IMR-90 (cell line): Measurements from ENCODE around the gene MGAT4A. TPM values are rescaled to one million over a fixed set of nuclear protein-coding genes. Genes with fewer than 3 reads are reported as not detected.
A peak's percentile ranks its signal among the peaks of the same experiment; 100 is the strongest.

Experiments used
- ATAC-seq: fragments of 200-7000 bp; cut with Tn5 transposase; 2 replicates; pipeline ENCODE4 v1.9.1; 2020; ENCODE audit warnings: low read depth, mild to moderate bottlenecking, moderate library complexity
- BruUV-seq: library from RNA; stranded (reverse); fragments of 400-500 nt; replicated peaks from 2 replicates; lab custom pipeline; 2021; lab: Mats Ljungman, UMichigan
- CTCF ChIA-PET: fragments of 300-600 bp; formaldehyde crosslinking; extraction: SDS; loops from one replicate; lab custom pipeline; 2021; ENCODE audit warnings: antibody characterized with exemption; lab: Yijun Ruan, JAX
- POLR2A ChIA-PET: fragments of 300-600 bp; sonication (Branson Sonifier 250); formaldehyde crosslinking; loops from one replicate; lab custom pipeline; 2022; ENCODE audit warnings: antibody characterized with exemption; ENCODE audit not compliant: unreplicated experiment; lab: Charles Lee
- DNase-seq: peaks from one replicate; pipeline ENCODE4 v3.0.0; 2013
- H2AFZ ChIP-seq: replicated peaks from 2 replicates; pipeline ENCODE3; 2013; ENCODE audit warnings: low read length, mild to moderate bottlenecking; ENCODE audit not compliant: poor library complexity
- H2AK5ac ChIP-seq: 2 replicates; pipeline ENCODE4 v1.6.1; 2013; ENCODE audit warnings: low read depth, low read length, inconsistent platforms
- H2AK9ac ChIP-seq: replicated peaks from 2 replicates; pipeline ENCODE3; 2013; ENCODE audit warnings: mild to moderate bottlenecking, low read depth, low read length, moderate library complexity; ENCODE audit not compliant: poor library complexity
- H2BK120ac ChIP-seq: 2 replicates; pipeline ENCODE4 v1.6.1; 2013; ENCODE audit warnings: low read depth, low read length, inconsistent platforms
- H2BK15ac ChIP-seq: 3 replicates; pipeline ENCODE4 v1.6.1; 2013; ENCODE audit warnings: low read depth, low read length, inconsistent platforms
- H2BK20ac ChIP-seq: 2 replicates; pipeline ENCODE4 v1.6.1; 2013; ENCODE audit warnings: low read depth, mild to moderate bottlenecking, inconsistent platforms, low read length, moderate library complexity
- H2BK5ac ChIP-seq: 2 replicates; pipeline ENCODE4 v1.6.1; 2013; ENCODE audit warnings: mild to moderate bottlenecking, low read depth, low read length, inconsistent platforms; ENCODE audit not compliant: poor library complexity, severe bottlenecking
- H3K14ac ChIP-seq: replicated peaks from 2 replicates; pipeline ENCODE4 v1.6.1; 2013; ENCODE audit warnings: low read depth, low read length, inconsistent platforms
- H3K18ac ChIP-seq: 2 replicates; pipeline ENCODE4 v1.6.1; 2013; ENCODE audit warnings: low read depth, low read length, control low read depth
- H3K23ac ChIP-seq: 2 replicates; pipeline ENCODE4 v1.6.1; 2013; ENCODE audit warnings: low read depth, low read length, inconsistent platforms
- H3K27ac ChIP-seq: 2 replicates; pipeline ENCODE4 v1.5.1; 2013; ENCODE audit warnings: mild to moderate bottlenecking, control low read depth, low read length; ENCODE audit not compliant: insufficient read depth
- H3K27me3 ChIP-seq: 2 replicates; pipeline ENCODE4 v1.6.1; 2013; ENCODE audit warnings: low read length; ENCODE audit not compliant: control insufficient read depth, insufficient read depth
- H3K36me3 ChIP-seq: 2 replicates; pipeline ENCODE4 v1.6.1; 2013; ENCODE audit warnings: low read length, mixed read lengths; ENCODE audit not compliant: control insufficient read depth, insufficient read depth
- H3K4ac ChIP-seq: 2 replicates; pipeline ENCODE4 v1.6.1; 2013; ENCODE audit warnings: low read depth, low read length, inconsistent platforms
- H3K4me1 ChIP-seq: 2 replicates; pipeline ENCODE4 v1.6.1; 2013; ENCODE audit warnings: low read length, mixed read lengths; ENCODE audit not compliant: control insufficient read depth, insufficient read depth
- H3K4me2 ChIP-seq: 2 replicates; pipeline ENCODE4 v1.6.1; 2013; ENCODE audit warnings: low read depth, mild to moderate bottlenecking, control low read depth, low read length, moderate library complexity
- H3K4me3 ChIP-seq: 2 replicates; pipeline ENCODE4 v1.5.1; 2013; ENCODE audit warnings: low read depth, mild to moderate bottlenecking, control low read depth, low read length, moderate library complexity; ENCODE audit not compliant: insufficient read depth
- H3K56ac ChIP-seq: 2 replicates; pipeline ENCODE4 v1.6.1; 2013; ENCODE audit warnings: low read length, inconsistent platforms; ENCODE audit not compliant: insufficient read depth; ENCODE audit errors: extremely low read depth
- H3K79me1 ChIP-seq, 2 experiments: 2 replicates each; pipeline ENCODE4 v1.6.1; 2013; ENCODE audit warnings: low read length in 2 of 2, inconsistent platforms in 1 of 2, low read depth in 1 of 2
- H3K9ac ChIP-seq: 2 replicates; pipeline ENCODE4 v1.6.1; 2013; ENCODE audit warnings: low read depth, low read length, control low read depth
- H3K9me1 ChIP-seq: 2 replicates; pipeline ENCODE4 v1.6.1; 2013; ENCODE audit warnings: low read length, inconsistent platforms; ENCODE audit not compliant: insufficient read depth
- H3K9me3 ChIP-seq: 2 replicates; pipeline ENCODE4 v1.6.1; 2013; ENCODE audit warnings: low read length; ENCODE audit not compliant: control insufficient read depth, insufficient read depth
- H4K20me1 ChIP-seq: 2 replicates; pipeline ENCODE4 v1.6.1; 2013; ENCODE audit warnings: low read length, inconsistent platforms; ENCODE audit not compliant: insufficient read depth
- H4K5ac ChIP-seq: 2 replicates; pipeline ENCODE4 v1.6.1; 2013; ENCODE audit warnings: mild to moderate bottlenecking, low read depth, low read length, control low read depth
- H4K8ac ChIP-seq, 2 experiments: 2 replicates each; pipeline ENCODE4 v1.6.1; 2013; ENCODE audit warnings: low read depth in 2 of 2, low read length in 2 of 2, control low read depth in 1 of 2, inconsistent platforms in 1 of 2
- H4K91ac ChIP-seq: 2 replicates; pipeline ENCODE4 v1.6.1; 2013; ENCODE audit warnings: low read depth, low read length, inconsistent platforms; ENCODE audit not compliant: insufficient read depth
- CHD1 ChIP-seq: IDR thresholded peaks from 2 replicates; pipeline ENCODE4 v1.6.1; 2012; ENCODE audit warnings: low read depth, low read length, improper control_type of control experiment
- FOS ChIP-seq: fragments of 150-350 bp; IDR thresholded peaks from 2 replicates; pipeline ENCODE4 v1.6.1; 2016; ENCODE audit warnings: low read depth, low read length
- RAD21 ChIP-seq: IDR thresholded peaks from 2 replicates; pipeline ENCODE4 v1.6.1; 2012; ENCODE audit warnings: low read length, improper control_type of control experiment
- SMC3 ChIP-seq: fragments of 150-350 bp; IDR thresholded peaks from 2 replicates; pipeline ENCODE4 v1.6.1; 2016; ENCODE audit warnings: low read depth, mild to moderate bottlenecking, antibody characterized with exemption, low read length, moderate library complexity
- WGBS, 2 experiments: methylation state at CpG; one replicate each; pipeline versions ENCODE4 v1.1.5 to v1.1.7; 2013; ENCODE audit warnings: missing lambda C conversion rate in 2 of 2; ENCODE audit not compliant: insufficient read length in 1 of 2; ENCODE audit errors: extremely low coverage in 2 of 2; 5-methylcytosine and 5-hydroxymethylcytosine counted together
- dilution Hi-C: fragments of 300-500 bp; cut with HindIII; formaldehyde crosslinking; loops from one replicate; pipeline ENCODE4 v1.14.3; 2018; ENCODE audit warnings: low sequenced_read_pairs; ENCODE audit not compliant: unreplicated experiment
- in situ Hi-C: fragments of 300-500 bp; cut with MboI; formaldehyde crosslinking; loops from 3 replicates; pipeline ENCODE4 v1.14.3; 2019; ENCODE audit warnings: low sequenced_read_pairs, inconsistent platforms, mixed read lengths
- intact Hi-C: fragments of 100-400 bp; cut with micrococcal nuclease; formaldehyde crosslinking; loops from 2 replicates; pipeline ENCODE4 v1.10.0; 2022
- polyA plus RNA-seq, 3 experiments: library from polyadenylated mRNA; depleted of rRNA; stranded (reverse); fragments of >200 nt; gene quantifications; 2 replicates each; pipeline ENCODE4 v1.2.3, GENCODE V29; 2012; ENCODE audit warnings: low replicate concordance in 1 of 3
- total RNA-seq: library from RNA; depleted of rRNA; stranded (reverse); fragments of >200 nt; gene quantifications from 2 replicates; pipeline ENCODE4 v1.2.3, GENCODE V29; 2012
- TF ChIP-seq, protein P1 (sequence below): fragments of 150-350 bp; IDR thresholded peaks from 2 replicates; pipeline ENCODE4 v1.6.1; 2016; ENCODE audit warnings: low read depth, mild to moderate bottlenecking, low read length, moderate library complexity, borderline replicate concordance
- TF ChIP-seq, protein P2 (sequence below): fragments of 150-350 bp; IDR thresholded peaks from 2 replicates; pipeline ENCODE4 v1.6.1; 2017; ENCODE audit warnings: mild to moderate bottlenecking, antibody characterized with exemption, low read length, low read depth

Gene MGAT4A
- total and polyA plus RNA-seq, 2 of the 4 experiments (the other 2 are of a cell fraction): under 0.01 TPM; not detected in 1

- ATAC-seq (peak; percentile 46; the same call in 1 of the 2 replicates), DNase-seq (peak; percentile 79)
- peaks cover 13% of the 10 kb centered on the region for H3K27me3 ChIP-seq
- no peak overlapping the region for H2AFZ ChIP-seq
- H3K4me3 ChIP-seq: no peak overlapping the region
- no peak overlapping the region for H3K27ac ChIP-seq
- no peak overlapping the region for H3K23ac ChIP-seq
- H4K91ac ChIP-seq: no peak overlapping the region
- 17% methylated on average over 1 of the region's 9 CpGs; no CpG with 5 or more reads in 1 of the 2 experiments for WGBS, 2 experiments
- TF ChIP-seq SMC3: no peak
- TF ChIP-seq, protein P1, sequence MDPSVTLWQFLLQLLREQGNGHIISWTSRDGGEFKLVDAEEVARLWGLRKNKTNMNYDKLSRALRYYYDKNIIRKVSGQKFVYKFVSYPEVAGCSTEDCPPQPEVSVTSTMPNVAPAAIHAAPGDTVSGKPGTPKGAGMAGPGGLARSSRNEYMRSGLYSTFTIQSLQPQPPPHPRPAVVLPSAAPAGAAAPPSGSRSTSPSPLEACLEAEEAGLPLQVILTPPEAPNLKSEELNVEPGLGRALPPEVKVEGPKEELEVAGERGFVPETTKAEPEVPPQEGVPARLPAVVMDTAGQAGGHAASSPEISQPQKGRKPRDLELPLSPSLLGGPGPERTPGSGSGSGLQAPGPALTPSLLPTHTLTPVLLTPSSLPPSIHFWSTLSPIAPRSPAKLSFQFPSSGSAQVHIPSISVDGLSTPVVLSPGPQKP: no peak
- TF ChIP-seq, protein P2, sequence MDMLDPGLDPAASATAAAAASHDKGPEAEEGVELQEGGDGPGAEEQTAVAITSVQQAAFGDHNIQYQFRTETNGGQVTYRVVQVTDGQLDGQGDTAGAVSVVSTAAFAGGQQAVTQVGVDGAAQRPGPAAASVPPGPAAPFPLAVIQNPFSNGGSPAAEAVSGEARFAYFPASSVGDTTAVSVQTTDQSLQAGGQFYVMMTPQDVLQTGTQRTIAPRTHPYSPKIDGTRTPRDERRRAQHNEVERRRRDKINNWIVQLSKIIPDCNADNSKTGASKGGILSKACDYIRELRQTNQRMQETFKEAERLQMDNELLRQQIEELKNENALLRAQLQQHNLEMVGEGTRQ: no peak
- no peak for TF ChIP-seq FOS
- TF ChIP-seq RAD21: no peak
- TF ChIP-seq CHD1: no peak
- ChIA-PET POLR2A (no interaction called here), CTCF (interaction anchor here (1.0 kb wide), 1 partner anchor 16 kb away, joined by 5 read pairs; no protein-coding TSS in a partner anchor)
- no peaks in the 10 kb centered on the region for H3K4me1 ChIP-seq
- dilution Hi-C loops: no loop called here
- no peak overlapping the region for H4K5ac ChIP-seq
- H3K9ac ChIP-seq: no peak overlapping the region
- no peak overlapping the region for H4K8ac ChIP-seq
- H4K20me1 ChIP-seq: no peaks in the 10 kb centered on the region
- in situ Hi-C loops: no loop called here
- H2BK15ac ChIP-seq: no peak overlapping the region
- H3K4ac ChIP-seq: no peak overlapping the region
- intact Hi-C loops: no loop called here
- no TSS peak for BruUV-seq
- no peaks in the 10 kb centered on the region for H3K79me1 ChIP-seq
- H3K56ac ChIP-seq: no peak overlapping the region
- H2AK5ac ChIP-seq: no peak overlapping the region
- no peaks in the 10 kb centered on the region for H3K36me3 ChIP-seq
- no peaks in the 10 kb centered on the region for H3K9me3 ChIP-seq
- H3K9me1 ChIP-seq: no peaks in the 10 kb centered on the region
- no peak overlapping the region for H2AK9ac ChIP-seq
- H3K4me2 ChIP-seq: no peak overlapping the region
- no peak overlapping the region for H3K18ac ChIP-seq
- H2BK20ac ChIP-seq: no peak overlapping the region
- no peak overlapping the region for H2BK5ac ChIP-seq
- no peak overlapping the region for H2BK120ac ChIP-seq
- no peak overlapping the region for H3K14ac ChIP-seq
Observed at GRCh38 chr2:98757904-98758421, 27.0 kb upstream of the MGAT4A start.
